MM.1S (cell line): ENCODE data around the gene SCLY.

Source experiments
- EZH2 ChIP-seq: fragments of 300-600 bp; sonication (generic); optimal IDR thresholded peaks from 2 replicates; pipeline ENCODE3; 2017; ENCODE audit warnings: low read depth, mild to moderate bottlenecking, antibody characterized with exemption, low read length, mixed read lengths
- EZH2phosphoT487 ChIP-seq: fragments of 300-600 bp; sonication (generic); IDR thresholded peaks from 2 replicates; pipeline ENCODE4 v1.6.1; 2018; ENCODE audit warnings: antibody characterized with exemption, low read length
- TF ChIP-seq, protein P1 (sequence below): fragments of 300-600 bp; sonication (generic); IDR thresholded peaks from 2 replicates; pipeline ENCODE4 v1.5.1; 2016; ENCODE audit warnings: antibody characterized with exemption, low read length, mixed read lengths

- no peak for TF ChIP-seq EZH2
- TF ChIP-seq, protein P1, sequence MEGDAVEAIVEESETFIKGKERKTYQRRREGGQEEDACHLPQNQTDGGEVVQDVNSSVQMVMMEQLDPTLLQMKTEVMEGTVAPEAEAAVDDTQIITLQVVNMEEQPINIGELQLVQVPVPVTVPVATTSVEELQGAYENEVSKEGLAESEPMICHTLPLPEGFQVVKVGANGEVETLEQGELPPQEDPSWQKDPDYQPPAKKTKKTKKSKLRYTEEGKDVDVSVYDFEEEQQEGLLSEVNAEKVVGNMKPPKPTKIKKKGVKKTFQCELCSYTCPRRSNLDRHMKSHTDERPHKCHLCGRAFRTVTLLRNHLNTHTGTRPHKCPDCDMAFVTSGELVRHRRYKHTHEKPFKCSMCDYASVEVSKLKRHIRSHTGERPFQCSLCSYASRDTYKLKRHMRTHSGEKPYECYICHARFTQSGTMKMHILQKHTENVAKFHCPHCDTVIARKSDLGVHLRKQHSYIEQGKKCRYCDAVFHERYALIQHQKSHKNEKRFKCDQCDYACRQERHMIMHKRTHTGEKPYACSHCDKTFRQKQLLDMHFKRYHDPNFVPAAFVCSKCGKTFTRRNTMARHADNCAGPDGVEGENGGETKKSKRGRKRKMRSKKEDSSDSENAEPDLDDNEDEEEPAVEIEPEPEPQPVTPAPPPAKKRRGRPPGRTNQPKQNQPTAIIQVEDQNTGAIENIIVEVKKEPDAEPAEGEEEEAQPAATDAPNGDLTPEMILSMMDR, result no peak
- no peak for TF ChIP-seq EZH2phosphoT487
Observed at GRCh38 chr2:238099714-238100048, 38.9 kb downstream of the SCLY start.
